Natural killer cell treated with Interleukin-12 subunit alpha and Interleukin-12 subunit beta and Interleukin-15 and Interleukin-18, amount 100 ng/mL, for 72 hours (primary cell): ENCODE data around the gene CERS6. TPM values are rescaled to one million over a fixed set of nuclear protein-coding genes. Genes with fewer than 3 reads are reported as not detected.
"Not testable (repeated sequence)": the region's sequence is repeated elsewhere in the genome, so short reads cannot be mapped to it uniquely, and the experiment has no call there.

Experiments used
- ATAC-seq, 2 donors: fragments of 150-1000 bp; cut with Tn5 transposase in 1 of 2; sonication (Bioruptor Pico), chemical (Tn5 transposase) in 1 of 2; 2 replicates each; pipeline ENCODE4 v1.10.0; 2021
- DNase-seq: peaks from one replicate; pipeline ENCODE4 v3.0.0; 2022; ENCODE audit warnings: low spot score
- H3K27ac Mint-ChIP-seq, 2 donors: 1 replicate in 1 of 2; 2 replicates in 1 of 2; pipeline ENCODE4 v1.8.0; 2022; ENCODE audit warnings: mixed read lengths in 2 of 2, mild to moderate bottlenecking in 1 of 2, moderate library complexity in 1 of 2
- H3K27me3 Mint-ChIP-seq, 2 donors: 1 replicate in 1 of 2; 2 replicates in 1 of 2; pipeline ENCODE4 v1.8.0; 2022; ENCODE audit warnings: mixed read lengths in 2 of 2
- H3K36me3 Mint-ChIP-seq: one replicate; pipeline ENCODE4 v1.8.0; 2022; ENCODE audit warnings: mixed read lengths
- H3K4me1 Mint-ChIP-seq, 2 donors: 1 replicate in 1 of 2; 2 replicates in 1 of 2; pipeline ENCODE4 v1.8.0; 2022; ENCODE audit warnings: low read depth in 2 of 2, mixed read lengths in 2 of 2, mild to moderate bottlenecking in 1 of 2
- H3K4me3 Mint-ChIP-seq: one replicate; pipeline ENCODE4 v1.8.0; 2022; ENCODE audit warnings: mixed read lengths
- H3K9me3 Mint-ChIP-seq: 2 replicates; pipeline ENCODE4 v1.8.0; 2022; ENCODE audit warnings: mixed read lengths
- total RNA-seq, 2 donors: library from RNA; stranded (reverse); gene quantifications; one replicate each; pipeline ENCODE4 v1.2.3, GENCODE V29; 2022

Gene CERS6
- total RNA-seq, result 10 to 100 TPM; 17.8 to 19.5 TPM

- H3K27me3 Mint-ChIP-seq, result no peaks in the 10 kb centered on the region
- no peak within 1 kb of the TSS for H3K4me3 Mint-ChIP-seq
- H3K36me3 Mint-ChIP-seq, result no peaks in the 10 kb centered on the region
- no peaks in the 10 kb centered on the region for H3K9me3 Mint-ChIP-seq
- DNase-seq, result peak; percentile 96
- peaks cover 14 to 24% of the 10 kb centered on the region in 2 donors for H3K4me1 Mint-ChIP-seq
- peak; percentile 98 to 99 for ATAC-seq
- peak within 1 kb of the TSS; percentile 60 to 72 for H3K27ac Mint-ChIP-seq
Observed at GRCh38 chr2:168455645-168456520, at the start of gene CERS6. Gene CERS6, plus strand, starts transcription at chr2:168456272. Its CDS starts 177 bp downstream, at chr2:168456449.

- H3K4me1 Mint-ChIP-seq, result peaks cover 10 to 17% of the 10 kb centered on the region in 2 donors
- H3K27me3 Mint-ChIP-seq, H3K27ac Mint-ChIP-seq, H3K9me3 Mint-ChIP-seq, ATAC-seq, DNase-seq, H3K4me3 Mint-ChIP-seq: not testable (repeated sequence)
- H3K36me3 Mint-ChIP-seq, result peaks cover 29% of the 10 kb centered on the region
Observed at GRCh38 chr2:168412301-168412700, 43.8 kb upstream of the CERS6 start.

- not testable (repeated sequence) for H3K9me3 Mint-ChIP-seq, DNase-seq, H3K4me1 Mint-ChIP-seq, ATAC-seq, H3K27me3 Mint-ChIP-seq
- Mint-ChIP-seq H3K4me3 (peak overlapping the region; percentile 19), H3K27ac (peak overlapping the region in 1 of 2 donors; percentile 49), H3K36me3 (peaks cover 21% of the 10 kb centered on the region)
Observed at GRCh38 chr2:168413101-168413500, 43.0 kb upstream of the CERS6 start.

DNA sequence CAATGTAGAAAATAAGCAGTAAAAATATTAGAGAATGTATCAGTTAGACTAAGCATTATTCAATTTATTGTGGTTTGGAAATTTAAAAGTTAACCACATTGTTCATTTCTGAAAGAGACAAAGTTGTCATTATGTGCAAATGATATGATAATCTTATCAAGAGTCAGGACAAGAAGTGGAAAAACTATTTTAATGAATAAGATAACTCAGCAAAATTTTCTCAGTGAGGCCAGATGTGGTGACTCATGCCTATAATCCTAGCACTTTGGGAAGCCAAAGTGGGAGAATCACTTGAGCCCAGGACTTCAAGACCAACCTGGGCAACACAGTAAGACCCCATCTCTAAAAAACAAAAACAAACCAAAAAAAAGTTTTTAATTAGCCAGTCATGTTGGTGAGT is 39.5 kb upstream of the CERS6 start:
- H3K36me3 Mint-ChIP-seq, result peaks cover 18% of the 10 kb centered on the region
- no peak for ATAC-seq
- no peak for DNase-seq
- no peak overlapping the region for H3K27ac Mint-ChIP-seq
- no peaks in the 10 kb centered on the region for H3K9me3 Mint-ChIP-seq
- H3K4me3 Mint-ChIP-seq, result no peak overlapping the region
- peaks cover 8 to 17% of the 10 kb centered on the region in 2 donors for H3K4me1 Mint-ChIP-seq
- H3K27me3 Mint-ChIP-seq, result peaks cover 0 to 4% of the 10 kb centered on the region in 2 donors

DNA sequence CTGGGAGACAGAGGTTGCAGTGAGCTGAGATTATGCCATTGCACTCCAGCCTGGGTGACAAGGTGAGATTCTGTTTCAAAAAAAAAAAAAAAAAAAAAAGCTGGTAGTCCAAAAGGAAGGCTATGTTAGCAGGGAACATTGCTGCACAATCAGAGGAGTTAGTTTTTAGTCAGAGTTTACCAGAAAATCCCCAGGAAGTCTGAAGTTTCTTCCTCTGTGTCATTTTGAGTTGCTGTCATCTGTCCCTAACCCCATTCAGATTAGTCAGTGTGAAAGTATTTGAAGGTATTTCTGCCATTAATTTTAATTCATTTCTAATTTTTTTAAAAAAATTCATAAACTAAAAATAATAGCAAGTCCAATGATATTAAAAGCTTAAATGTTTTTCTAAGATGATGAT is 33.5 kb upstream of the CERS6 start:
- Mint-ChIP-seq H3K9me3 (no peaks in the 10 kb centered on the region), H3K4me3 (no peak overlapping the region), H3K27ac (no peak overlapping the region), H3K36me3 (peaks cover 4% of the 10 kb centered on the region), H3K4me1 (peaks cover 13 to 28% of the 10 kb centered on the region in 2 donors), H3K27me3 (peaks cover 0 to 2% of the 10 kb centered on the region in 2 donors)
- no peak for DNase-seq
- peak in 1 of 2 donors; percentile 75 for ATAC-seq

GRCh38 chr2:168424112-168424951 is 31.7 kb upstream of the CERS6 start:
- H3K4me1 Mint-ChIP-seq, result peaks cover 13 to 28% of the 10 kb centered on the region in 2 donors
- H3K27ac Mint-ChIP-seq, result no peak overlapping the region
- ATAC-seq (no peak), DNase-seq (no peak)
- no peak overlapping the region for H3K4me3 Mint-ChIP-seq
- no peaks in the 10 kb centered on the region for H3K9me3 Mint-ChIP-seq
- H3K36me3 Mint-ChIP-seq, result peaks cover 4% of the 10 kb centered on the region
- peaks cover 0 to 8% of the 10 kb centered on the region in 2 donors for H3K27me3 Mint-ChIP-seq

DNA sequence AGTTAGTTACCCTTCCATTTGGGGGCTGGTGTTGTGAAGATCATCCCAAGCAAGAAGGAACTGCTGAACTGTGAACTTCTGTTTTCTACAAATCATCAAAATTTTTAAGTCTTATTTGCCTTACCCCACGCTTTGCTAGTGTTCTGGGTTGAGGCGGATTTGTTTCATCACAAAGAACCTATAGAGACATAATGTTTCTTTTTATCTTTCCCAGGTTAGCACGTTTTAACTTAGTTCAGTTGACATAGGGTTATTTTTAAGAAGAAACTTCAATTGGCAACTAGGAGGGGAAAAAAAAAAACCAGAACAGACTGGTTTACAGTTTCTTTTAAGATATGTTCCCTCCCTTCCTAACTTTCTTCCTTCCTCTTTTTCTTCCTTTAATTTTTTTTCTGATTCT is 31.1 kb upstream of the CERS6 start:
- Mint-ChIP-seq H3K4me3 (no peak overlapping the region), H3K9me3 (no peaks in the 10 kb centered on the region), H3K27ac (no peak overlapping the region), H3K4me1 (peaks cover 13 to 28% of the 10 kb centered on the region in 2 donors), H3K27me3 (peaks cover 0 to 11% of the 10 kb centered on the region in 2 donors), H3K36me3 (peaks cover 4% of the 10 kb centered on the region)
- ATAC-seq (no peak), DNase-seq (no peak)

GRCh38 chr2:168426861-168427260 is 29.2 kb upstream of the CERS6 start:
- peak in 1 of 2 donors; percentile 59 for ATAC-seq
- H3K4me1 Mint-ChIP-seq, result peaks cover 13 to 18% of the 10 kb centered on the region in 2 donors
- peaks cover 4% of the 10 kb centered on the region for H3K36me3 Mint-ChIP-seq
- H3K4me3 Mint-ChIP-seq, result no peak overlapping the region
- no peaks in the 10 kb centered on the region for H3K9me3 Mint-ChIP-seq
- H3K27ac Mint-ChIP-seq, result no peak overlapping the region
- DNase-seq, result no peak
- peaks cover 0 to 11% of the 10 kb centered on the region in 2 donors for H3K27me3 Mint-ChIP-seq

DNA sequence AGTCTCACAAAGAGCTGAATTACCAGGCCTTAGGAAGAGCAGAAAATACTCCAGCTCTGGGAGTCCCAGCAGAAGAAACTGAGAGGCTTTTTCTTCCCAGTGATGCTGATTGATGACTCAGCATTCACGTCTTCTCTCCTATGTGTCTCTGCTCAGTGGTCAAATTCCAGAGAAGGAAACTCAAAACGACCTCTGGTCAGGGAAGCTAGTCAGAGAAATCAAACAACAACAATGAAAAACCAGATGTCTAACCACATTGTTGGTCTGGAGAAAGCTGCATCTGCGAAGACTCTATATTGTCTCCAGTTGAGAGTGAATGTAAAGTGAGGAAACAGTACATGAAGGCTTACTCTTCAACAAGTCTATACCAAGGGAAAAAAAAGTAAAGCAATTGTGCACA is 28.6 kb upstream of the CERS6 start:
- no peak overlapping the region for H3K4me3 Mint-ChIP-seq
- peaks cover 0 to 11% of the 10 kb centered on the region in 2 donors for H3K27me3 Mint-ChIP-seq
- peaks cover 4% of the 10 kb centered on the region for H3K36me3 Mint-ChIP-seq
- H3K4me1 Mint-ChIP-seq, result peaks cover 10 to 14% of the 10 kb centered on the region in 2 donors
- H3K27ac Mint-ChIP-seq, result no peak overlapping the region
- DNase-seq, result no peak
- no peak for ATAC-seq
- H3K9me3 Mint-ChIP-seq, result no peaks in the 10 kb centered on the region

DNA sequence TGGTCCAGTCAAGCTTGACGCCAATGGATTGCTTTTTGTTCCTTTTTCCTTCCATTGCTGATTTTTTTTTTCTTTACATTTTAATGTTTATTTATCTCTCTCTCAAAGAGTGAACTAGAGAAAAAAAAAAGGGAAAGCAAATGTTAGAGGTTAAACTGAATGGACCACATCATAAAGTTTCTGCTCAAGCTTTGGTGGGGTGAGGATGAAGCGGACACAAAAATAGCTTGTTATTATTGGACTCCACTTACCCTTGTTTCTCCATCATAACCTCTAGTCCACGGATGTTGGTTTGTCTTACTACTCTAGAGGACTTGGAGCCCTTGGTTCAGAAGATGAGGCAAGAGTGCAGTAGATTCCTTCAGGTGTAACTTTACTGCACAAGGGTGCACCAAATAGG is 27.6 kb upstream of the CERS6 start:
- H3K9me3 Mint-ChIP-seq, result no peaks in the 10 kb centered on the region
- ATAC-seq, result no peak

GRCh38 chr2:168429988-168430387 is 26.1 kb upstream of the CERS6 start:
- H3K4me1 Mint-ChIP-seq, result peaks cover 12 to 33% of the 10 kb centered on the region in 2 donors
- ATAC-seq (no peak), DNase-seq (no peak)
- no peak overlapping the region for H3K27ac Mint-ChIP-seq
- peaks cover 0 to 11% of the 10 kb centered on the region in 2 donors for H3K27me3 Mint-ChIP-seq
- no peaks in the 10 kb centered on the region for H3K36me3 Mint-ChIP-seq
- H3K9me3 Mint-ChIP-seq, result no peaks in the 10 kb centered on the region
- H3K4me3 Mint-ChIP-seq, result no peak overlapping the region

More for the DNA sequence above, 27.6 kb upstream of the CERS6 start:
- Mint-ChIP-seq H3K27ac (no peak overlapping the region), H3K36me3 (peaks cover 4% of the 10 kb centered on the region), H3K27me3 (peaks cover 0 to 11% of the 10 kb centered on the region in 2 donors), H3K4me3 (no peak overlapping the region), H3K4me1 (peaks cover 15 to 24% of the 10 kb centered on the region in 2 donors)
- no peak for DNase-seq

GRCh38 chr2:168430431-168430830 is 25.6 kb upstream of the CERS6 start:
- DNase-seq (no peak), ATAC-seq (no peak)
- Mint-ChIP-seq H3K4me1 (peaks cover 14 to 37% of the 10 kb centered on the region in 2 donors), H3K4me3 (no peak overlapping the region), H3K27ac (no peak overlapping the region), H3K36me3 (no peaks in the 10 kb centered on the region), H3K27me3 (peaks cover 0 to 11% of the 10 kb centered on the region in 2 donors), H3K9me3 (no peaks in the 10 kb centered on the region)

DNA sequence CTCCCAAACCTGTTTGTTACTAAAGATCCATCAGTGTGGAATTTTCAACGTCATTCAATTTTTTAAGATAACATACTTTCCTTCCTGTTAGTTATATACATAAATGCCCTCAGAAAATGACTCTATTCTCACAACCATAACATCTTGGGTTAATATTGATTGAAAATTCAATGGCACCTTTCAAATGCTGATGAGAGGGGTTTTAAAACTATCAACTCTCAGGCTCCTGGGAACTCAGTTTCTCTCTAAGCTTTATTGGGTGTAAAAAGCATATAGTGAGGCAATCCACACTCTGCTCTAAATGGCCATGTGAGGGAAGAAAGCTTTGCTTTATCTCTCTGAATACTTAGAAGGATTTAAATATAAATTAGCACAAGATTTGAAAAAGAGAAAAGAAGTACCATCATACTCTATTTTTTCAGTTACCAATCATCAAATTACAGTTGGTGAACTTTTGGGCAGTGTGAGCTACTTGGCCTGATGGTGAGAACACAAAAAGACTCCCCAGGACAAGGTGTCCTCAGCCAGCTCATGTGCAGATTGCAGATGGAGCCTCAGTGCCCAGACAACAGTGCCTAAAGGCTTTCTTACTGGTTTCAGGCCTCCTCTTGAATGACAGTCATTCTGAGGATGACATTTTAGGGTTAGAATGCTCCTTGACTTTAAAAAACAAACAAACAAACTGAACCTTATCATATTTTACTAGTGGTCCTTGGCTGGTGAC is 24.6 kb upstream of the CERS6 start:
- H3K4me1 Mint-ChIP-seq, result peaks cover 13 to 33% of the 10 kb centered on the region in 2 donors

More for the DNA sequence above, 24.6 kb upstream of the CERS6 start:
- H3K4me3 Mint-ChIP-seq, result no peak overlapping the region
- no peaks in the 10 kb centered on the region for H3K36me3 Mint-ChIP-seq
- DNase-seq, result no peak
- no peak overlapping the region for H3K27ac Mint-ChIP-seq
- no peaks in the 10 kb centered on the region for H3K9me3 Mint-ChIP-seq
- no peak for ATAC-seq
- peaks cover 0 to 11% of the 10 kb centered on the region in 2 donors for H3K27me3 Mint-ChIP-seq
